Measurements from ENCODE around the gene SIL1. TPM values are rescaled to one million over a fixed set of nuclear protein-coding genes. Genes with fewer than 3 reads are reported as not detected.
A peak's percentile ranks its signal among the peaks of the same experiment; 100 is the strongest.

SIL1 gene
- total RNA-seq, 2 donors from 2014 or later: 17.2 to 20.2 TPM

- H3K4me1 ChIP-seq (ENCODE audit: control insufficient read depth, insufficient read depth, low read length): peaks cover 12% of the 10 kb centered on the region
- Mint-ChIP-seq H3K9me3 (no peaks in the 10 kb centered on the region), H3K36me3 (ENCODE audit: low read depth) (no peaks in the 10 kb centered on the region), H3K4me3 (peak overlapping the region; percentile 23), H3K27ac (peak overlapping the region; percentile 82), H3K27me3 (ENCODE audit: insufficient read depth) (no peaks in the 10 kb centered on the region), H3K4me1 (peaks cover 35% of the 10 kb centered on the region)
- H3K36me3 ChIP-seq (ENCODE audit: control insufficient read depth, insufficient read depth, low read length): no peaks in the 10 kb centered on the region
- H3K27ac ChIP-seq (ENCODE audit: low read depth, low read length): peak overlapping the region; percentile 67
- no peak overlapping the region for H3K9ac ChIP-seq (ENCODE audit: extremely low read depth, low read length, poor library complexity, severe bottlenecking)
- H3K27me3 ChIP-seq (ENCODE audit: control insufficient read depth, insufficient read depth, low read length, poor library complexity, severe bottlenecking): no peaks in the 10 kb centered on the region
- H3K9me3 ChIP-seq (ENCODE audit: control insufficient read depth, low read length): no peaks in the 10 kb centered on the region
- 75 to 76% methylated on average over 2 to 3 of the region's 3 CpGs for WGBS, 2 experiments (ENCODE audit: insufficient coverage in 1 of 2, insufficient read length in 1 of 2)
- no peak for DNase-seq
- H3K4me3 ChIP-seq (ENCODE audit: low read length): no peak overlapping the region
- TF ChIP-seq CTCF (conservative IDR thresholded peaks at IDR 0.05): no peak
These were observed 67.1 kb downstream of the SIL1 start for GRCh38 chr5:139131062-139131461.

GRCh38 chr5:139130214-139130613 is 68.0 kb downstream of the SIL1 start:
- no peak overlapping the region for H3K9ac ChIP-seq (ENCODE audit: extremely low read depth, low read length, poor library complexity, severe bottlenecking)

GRCh38 chr5:139126711-139127111 is 71.5 kb downstream of the SIL1 start:
- TF ChIP-seq CTCF (conservative IDR thresholded peaks at IDR 0.05): no peak
- Histone ChIP-seq H3K4me1 (ENCODE audit: control insufficient read depth, insufficient read depth, low read length) (peaks cover 12% of the 10 kb centered on the region), H3K27ac (ENCODE audit: low read depth, low read length) (no peak overlapping the region), H3K4me3 (ENCODE audit: low read length) (no peak overlapping the region), H3K36me3 (ENCODE audit: control insufficient read depth, insufficient read depth, low read length) (no peaks in the 10 kb centered on the region), H3K9ac (ENCODE audit: extremely low read depth, low read length, poor library complexity, severe bottlenecking) (no peak overlapping the region), H3K9me3 (ENCODE audit: control insufficient read depth, low read length) (no peaks in the 10 kb centered on the region), H3K27me3 (ENCODE audit: control insufficient read depth, insufficient read depth, low read length, poor library complexity, severe bottlenecking) (no peaks in the 10 kb centered on the region)
- no peak for DNase-seq
- Mint-ChIP-seq H3K27ac (no peak overlapping the region), H3K9me3 (no peaks in the 10 kb centered on the region), H3K27me3 (ENCODE audit: insufficient read depth) (no peaks in the 10 kb centered on the region), H3K36me3 (ENCODE audit: low read depth) (no peaks in the 10 kb centered on the region), H3K4me1 (peaks cover 21% of the 10 kb centered on the region), H3K4me3 (no peak overlapping the region)
- WGBS, 2 experiments (ENCODE audit: insufficient coverage in 1 of 2, insufficient read length in 1 of 2): 67 to 78% methylated on average over 1 to 3 of the region's 3 CpGs

More at GRCh38 chr5:139130214-139130613, 68.0 kb downstream of the SIL1 start:
- Histone ChIP-seq H3K4me3 (ENCODE audit: low read length) (no peak overlapping the region), H3K4me1 (ENCODE audit: control insufficient read depth, insufficient read depth, low read length) (peaks cover 12% of the 10 kb centered on the region), H3K27ac (ENCODE audit: low read depth, low read length) (no peak overlapping the region), H3K36me3 (ENCODE audit: control insufficient read depth, insufficient read depth, low read length) (no peaks in the 10 kb centered on the region), H3K9me3 (ENCODE audit: control insufficient read depth, low read length) (no peaks in the 10 kb centered on the region), H3K27me3 (ENCODE audit: control insufficient read depth, insufficient read depth, low read length, poor library complexity, severe bottlenecking) (no peaks in the 10 kb centered on the region)
- Mint-ChIP-seq H3K36me3 (ENCODE audit: low read depth) (no peaks in the 10 kb centered on the region), H3K27ac (no peak overlapping the region), H3K4me1 (peaks cover 35% of the 10 kb centered on the region), H3K4me3 (no peak overlapping the region), H3K27me3 (ENCODE audit: insufficient read depth) (no peaks in the 10 kb centered on the region), H3K9me3 (no peaks in the 10 kb centered on the region)
- DNase-seq: no peak
- no peak for TF ChIP-seq CTCF (conservative IDR thresholded peaks at IDR 0.05)
- WGBS, 2 experiments (ENCODE audit: insufficient coverage in 1 of 2, insufficient read length in 1 of 2): 91 to 97% methylated on average over 3 to 4 of the region's 4 CpGs

All from endodermal cell (in vitro differentiated cells).